NCI-H510A (cell line): ENCODE results near the gene CMTM4.
"Not testable (repeated sequence)": the region's sequence is repeated elsewhere in the genome, so short reads cannot be mapped to it uniquely, and the experiment has no call there.

ENCODE experiments used
- DNase-seq: peaks from one replicate; lab custom pipeline; 2025; lab: John Stamatoyannopoulos, UW

The CMTM4 gene

GRCh38 chr16:66592814-66593213 lies 103.7 kb downstream of the CMTM4 start:
- DNase-seq: no peak

- no peak for DNase-seq
Observed at GRCh38 chr16:66592241-66592640, 104.3 kb downstream of the CMTM4 start.

- no peak for DNase-seq
Observed at GRCh38 chr16:66591018-66591417, 105.5 kb downstream of the CMTM4 start.

- DNase-seq: no peak
Observed at GRCh38 chr16:66590322-66590721, 106.2 kb downstream of the CMTM4 start.

GRCh38 chr16:66588981-66589713 lies 107.4 kb downstream of the CMTM4 start:
- DNase-seq: no peak

GRCh38 chr16:66587881-66588600 lies 108.5 kb downstream of the CMTM4 start:
- DNase-seq: no peak

GRCh38 chr16:66585481-66586239 lies 110.9 kb downstream of the CMTM4 start:
- DNase-seq: no peak

- no peak for DNase-seq
Observed at GRCh38 chr16:66581246-66581952, 115.1 kb downstream of the CMTM4 start.

GRCh38 chr16:66580605-66581209 lies 115.8 kb downstream of the CMTM4 start:
- no peak for DNase-seq

- no peak for DNase-seq
Observed at GRCh38 chr16:66578651-66579531, 117.7 kb downstream of the CMTM4 start, which contains the start of gene CMTM2. TSS of gene CMTM2 (plus strand) at chr16:66579463. CDS start at chr16:66579608, 145 bp downstream.

- DNase-seq: no peak
Observed at GRCh38 chr16:66576296-66576695, 120.2 kb downstream of the CMTM4 start.

GRCh38 chr16:66575060-66575459 lies 121.5 kb downstream of the CMTM4 start:
- no peak for DNase-seq

GRCh38 chr16:66574531-66574930 lies 122.0 kb downstream of the CMTM4 start:
- DNase-seq: no peak

- no peak for DNase-seq
Observed at GRCh38 chr16:66574081-66574480, 122.5 kb downstream of the CMTM4 start.

GRCh38 chr16:66572356-66572755 lies 124.2 kb downstream of the CMTM4 start:
- DNase-seq: no peak

- no peak for DNase-seq
Observed at GRCh38 chr16:66569827-66570405, 126.6 kb downstream of the CMTM4 start.

GRCh38 chr16:66569131-66569530 lies 127.4 kb downstream of the CMTM4 start:
- DNase-seq: no peak

GRCh38 chr16:66568355-66568754 lies 128.2 kb downstream of the CMTM4 start:
- no peak for DNase-seq

GRCh38 chr16:66567270-66567669 lies 129.3 kb downstream of the CMTM4 start:
- DNase-seq: not testable (repeated sequence)
